Right kidney (tissue), 9 donors: ENCODE measurements around the gene GTSF1L.
"Not testable (repeated sequence)": the region's sequence is repeated elsewhere in the genome, so short reads cannot be mapped to it uniquely, and the experiment has no call there.

ENCODE experiments used
- DNase-seq: peaks from one replicate; pipeline ENCODE4 v3.0.0-alpha.2; 2016
- long read RNA-seq, 8 donors: transcript quantifications; one replicate each; lab custom pipeline, GENCODE V29; 2026

GTSF1L gene
- long read RNA-seq, donor 1, result 0 reads
- long read RNA-seq, donor 2, result 0 reads
- long read RNA-seq, donor 3, result 0 reads
- long read RNA-seq, donor 4, result 0 reads
- long read RNA-seq, donor 5, result 0 reads
- long read RNA-seq, donor 6, result 0 reads
- long read RNA-seq, donor 7, result 0 reads
- long read RNA-seq, donor 8, result 0 reads

GRCh38 chr20:43726811-43727338, at the start of gene GTSF1L:
TSS of gene GTSF1L (minus strand) at chr20:43727002. CDS start at chr20:43726694, 308 bp downstream.
- no peak for DNase-seq

GRCh38 chr20:43774754-43775153, 48.0 kb upstream of the GTSF1L start:
- no peak for DNase-seq

- no peak for DNase-seq
These were observed 44.8 kb upstream of the GTSF1L start for GRCh38 chr20:43771503-43772190.

- no peak for DNase-seq
These were observed 43.5 kb upstream of the GTSF1L start for GRCh38 chr20:43770342-43770741.

GRCh38 chr20:43767686-43768474, 41.1 kb upstream of the GTSF1L start:
- DNase-seq, result no peak

- DNase-seq, result no peak
These were observed 40.1 kb upstream of the GTSF1L start for GRCh38 chr20:43766917-43767316.

GRCh38 chr20:43766385-43766784, 39.6 kb upstream of the GTSF1L start:
- no peak for DNase-seq

- no peak for DNase-seq
These were observed 39.1 kb upstream of the GTSF1L start for GRCh38 chr20:43765916-43766315.

- DNase-seq, result no peak
These were observed 36.1 kb upstream of the GTSF1L start for GRCh38 chr20:43762911-43763310.

GRCh38 chr20:43761386-43762340, 34.9 kb upstream of the GTSF1L start:
- no peak for DNase-seq

GRCh38 chr20:43757888-43758287, 31.1 kb upstream of the GTSF1L start:
- not testable (repeated sequence) for DNase-seq

- DNase-seq, result no peak
These were observed 29.0 kb upstream of the GTSF1L start for GRCh38 chr20:43755851-43756250.

- DNase-seq, result no peak
These were observed 28.6 kb upstream of the GTSF1L start for GRCh38 chr20:43755390-43755789.

- no peak for DNase-seq
These were observed 25.9 kb upstream of the GTSF1L start for GRCh38 chr20:43752561-43753301.

- no peak for DNase-seq
These were observed 25.2 kb upstream of the GTSF1L start for GRCh38 chr20:43752051-43752360.

- DNase-seq, result no peak
These were observed 24.6 kb upstream of the GTSF1L start for GRCh38 chr20:43751167-43752050.

GRCh38 chr20:43750774-43751166, 24.0 kb upstream of the GTSF1L start:
- no peak for DNase-seq

- peak; percentile 68 for DNase-seq
These were observed 23.0 kb upstream of the GTSF1L start for GRCh38 chr20:43749734-43750294.

- DNase-seq, result no peak
These were observed 21.5 kb upstream of the GTSF1L start for GRCh38 chr20:43748274-43748673.
